Muscle of back (tissue), 11 donors: Measurements from ENCODE around the gene NPTX1. TPM values are rescaled to one million over a fixed set of nuclear protein-coding genes. Genes with fewer than 3 reads are reported as not detected.

ENCODE experiments used
- DNase-seq, 3 donors: peaks; one replicate each; pipeline versions ENCODE4 v3.0.0 to v3.0.0-alpha.2; 2013
- polyA plus RNA-seq, 10 donors: library from polyadenylated mRNA; unstranded; fragments of 120-200 nt; gene quantifications; one replicate each; pipeline ENCODE4 v1.2.1, GENCODE V29; 2013; ENCODE audit not compliant: insufficient read length in 10 of 10

The NPTX1 gene
- polyA plus RNA-seq, 10 donors = 0.12 to 0.58 (median 0.20) TPM

- peak in 1 of 3 donors; percentile 48 for DNase-seq
These were observed 14.8 kb downstream of the NPTX1 start for GRCh38 chr17:80461528-80462160.

GRCh38 chr17:80460429-80460834 is 16.0 kb downstream of the NPTX1 start:
- DNase-seq = peak in 2 of 3 donors; percentile 35 to 68

GRCh38 chr17:80459234-80459633 is 17.2 kb downstream of the NPTX1 start:
- DNase-seq = no peak

- no peak for DNase-seq
These were observed 18.4 kb downstream of the NPTX1 start for GRCh38 chr17:80458016-80458415.

GRCh38 chr17:80457236-80457856 is 19.1 kb downstream of the NPTX1 start:
- no peak for DNase-seq

GRCh38 chr17:80456465-80457235 is 19.8 kb downstream of the NPTX1 start:
- peak; percentile 67 to 82 (median 69) for DNase-seq

GRCh38 chr17:80455784-80456183 is 20.6 kb downstream of the NPTX1 start:
- DNase-seq = no peak

- no peak for DNase-seq
These were observed 21.1 kb downstream of the NPTX1 start for GRCh38 chr17:80455336-80455710.

- peak; percentile 96 to 99 (median 98) for DNase-seq
These were observed 21.7 kb downstream of the NPTX1 start for GRCh38 chr17:80454557-80455335.

GRCh38 chr17:80453998-80454556 is 22.3 kb downstream of the NPTX1 start:
- no peak for DNase-seq

- no peak for DNase-seq
These were observed 23.0 kb downstream of the NPTX1 start for GRCh38 chr17:80453126-80453997.

- DNase-seq = no peak
These were observed 24.1 kb downstream of the NPTX1 start for GRCh38 chr17:80452173-80452915.

GRCh38 chr17:80451104-80451775 is 25.2 kb downstream of the NPTX1 start:
- no peak for DNase-seq

GRCh38 chr17:80449930-80450576 is 26.4 kb downstream of the NPTX1 start:
- no peak for DNase-seq

- no peak for DNase-seq
These were observed 27.0 kb downstream of the NPTX1 start for GRCh38 chr17:80449194-80449929.

GRCh38 chr17:80447790-80448189 is 28.6 kb downstream of the NPTX1 start:
- DNase-seq = no peak

GRCh38 chr17:80446645-80447405 is 29.6 kb downstream of the NPTX1 start:
- no peak for DNase-seq
